ENCODE measurements around the gene CLOCK.

The CLOCK gene

GRCh38 chr4:55507612-55508011, 39.1 kb downstream of the CLOCK start:
- Mint-ChIP-seq H3K36me3 (ENCODE audit: low read depth) (peaks cover 55% of the 10 kb centered on the region), H3K4me3 (no peak overlapping the region), H3K9me3 (peaks cover 4% of the 10 kb centered on the region), H3K4me1 (no peaks in the 10 kb centered on the region), H3K27me3 (ENCODE audit: low read depth) (no peaks in the 10 kb centered on the region), H3K27ac (no peak overlapping the region)
- no peak for TF ChIP-seq CTCF (IDR thresholded peaks at IDR 0.05; ENCODE audit: unreplicated experiment in 3 of 3)

GRCh38 chr4:55503169-55503568, 43.5 kb downstream of the CLOCK start:
- no peaks in the 10 kb centered on the region for H3K4me1 Mint-ChIP-seq
- peaks cover 5% of the 10 kb centered on the region for H3K9me3 Mint-ChIP-seq
- no peaks in the 10 kb centered on the region for H3K27me3 Mint-ChIP-seq (ENCODE audit: low read depth)
- H3K27ac Mint-ChIP-seq, result no peak overlapping the region
- no peak for TF ChIP-seq CTCF (IDR thresholded peaks at IDR 0.05; ENCODE audit: unreplicated experiment in 3 of 3)
- H3K36me3 Mint-ChIP-seq (ENCODE audit: low read depth), result peaks cover 51% of the 10 kb centered on the region
- H3K4me3 Mint-ChIP-seq, result no peak overlapping the region

GRCh38 chr4:55500072-55500471, 46.6 kb downstream of the CLOCK start:
- Mint-ChIP-seq H3K27me3 (ENCODE audit: low read depth) (no peaks in the 10 kb centered on the region), H3K4me3 (no peak overlapping the region), H3K4me1 (no peaks in the 10 kb centered on the region), H3K9me3 (peaks cover 12% of the 10 kb centered on the region), H3K36me3 (ENCODE audit: low read depth) (peaks cover 52% of the 10 kb centered on the region), H3K27ac (no peak overlapping the region)
- no peak for TF ChIP-seq CTCF (IDR thresholded peaks at IDR 0.05; ENCODE audit: unreplicated experiment in 3 of 3)

DNA sequence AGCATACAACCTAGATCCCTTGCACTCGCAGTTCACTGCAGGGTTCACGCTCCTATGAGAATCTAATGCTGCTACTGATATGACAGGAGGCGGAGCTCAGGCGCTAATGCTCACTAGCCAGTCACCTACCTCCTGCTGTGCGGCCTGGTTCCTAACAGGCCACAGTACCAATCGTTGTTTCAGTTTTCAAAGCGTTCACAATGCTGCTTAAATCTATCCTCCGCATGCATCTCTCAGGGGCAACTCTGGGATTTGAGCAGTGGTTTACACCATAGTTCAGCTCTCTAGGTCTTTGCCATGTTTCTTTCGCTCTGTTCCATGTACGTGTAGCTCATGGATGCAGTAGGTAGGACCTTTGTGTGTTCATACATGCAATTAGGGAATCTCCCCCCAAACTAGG, 47.2 kb downstream of the CLOCK start:
- H3K27ac Mint-ChIP-seq, result no peak overlapping the region
- no peaks in the 10 kb centered on the region for H3K27me3 Mint-ChIP-seq (ENCODE audit: low read depth)
- no peak overlapping the region for H3K4me3 Mint-ChIP-seq
- peaks cover 12% of the 10 kb centered on the region for H3K9me3 Mint-ChIP-seq
- H3K4me1 Mint-ChIP-seq, result no peaks in the 10 kb centered on the region
- no peak for TF ChIP-seq CTCF (IDR thresholded peaks at IDR 0.05; ENCODE audit: unreplicated experiment in 3 of 3)
- peaks cover 58% of the 10 kb centered on the region for H3K36me3 Mint-ChIP-seq (ENCODE audit: low read depth)

- Mint-ChIP-seq H3K27me3 (ENCODE audit: low read depth) (no peaks in the 10 kb centered on the region), H3K9me3 (peaks cover 13% of the 10 kb centered on the region), H3K4me1 (no peaks in the 10 kb centered on the region), H3K27ac (no peak overlapping the region), H3K4me3 (no peak overlapping the region), H3K36me3 (ENCODE audit: low read depth) (peaks cover 58% of the 10 kb centered on the region)
- no peak for TF ChIP-seq CTCF (IDR thresholded peaks at IDR 0.05; ENCODE audit: unreplicated experiment in 3 of 3)
These were observed 48.7 kb downstream of the CLOCK start for GRCh38 chr4:55498051-55498450.

DNA sequence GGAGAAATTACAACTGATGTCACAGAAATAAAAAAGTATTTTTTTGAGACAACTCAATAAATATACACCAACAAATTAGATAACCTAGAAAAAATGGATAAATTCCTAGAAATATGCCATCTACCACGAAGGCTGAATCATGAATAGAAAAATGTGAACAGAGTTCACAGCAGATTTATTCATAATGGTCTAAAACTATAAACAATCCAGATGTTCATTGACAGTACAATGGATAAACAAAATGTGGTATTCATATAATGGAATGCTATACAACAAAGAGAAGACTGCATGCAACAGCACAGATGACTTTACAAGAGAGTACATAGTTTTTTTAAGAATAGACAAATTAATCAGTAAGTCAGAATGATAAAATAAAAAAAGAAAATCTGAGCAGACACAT, 55.2 kb downstream of the CLOCK start:
- no peak overlapping the region for H3K4me3 Mint-ChIP-seq
- no peak for TF ChIP-seq CTCF (IDR thresholded peaks at IDR 0.05; ENCODE audit: unreplicated experiment in 3 of 3)
- no peak overlapping the region for H3K27ac Mint-ChIP-seq
- no peaks in the 10 kb centered on the region for H3K27me3 Mint-ChIP-seq (ENCODE audit: low read depth)
- H3K4me1 Mint-ChIP-seq, result no peaks in the 10 kb centered on the region
- H3K36me3 Mint-ChIP-seq (ENCODE audit: low read depth), result peaks cover 52% of the 10 kb centered on the region
- H3K9me3 Mint-ChIP-seq, result peaks cover 11% of the 10 kb centered on the region

Data from nephron (organoid).